ENCODE measurements around the gene SLITRK5.

The SLITRK5 gene, protein sequence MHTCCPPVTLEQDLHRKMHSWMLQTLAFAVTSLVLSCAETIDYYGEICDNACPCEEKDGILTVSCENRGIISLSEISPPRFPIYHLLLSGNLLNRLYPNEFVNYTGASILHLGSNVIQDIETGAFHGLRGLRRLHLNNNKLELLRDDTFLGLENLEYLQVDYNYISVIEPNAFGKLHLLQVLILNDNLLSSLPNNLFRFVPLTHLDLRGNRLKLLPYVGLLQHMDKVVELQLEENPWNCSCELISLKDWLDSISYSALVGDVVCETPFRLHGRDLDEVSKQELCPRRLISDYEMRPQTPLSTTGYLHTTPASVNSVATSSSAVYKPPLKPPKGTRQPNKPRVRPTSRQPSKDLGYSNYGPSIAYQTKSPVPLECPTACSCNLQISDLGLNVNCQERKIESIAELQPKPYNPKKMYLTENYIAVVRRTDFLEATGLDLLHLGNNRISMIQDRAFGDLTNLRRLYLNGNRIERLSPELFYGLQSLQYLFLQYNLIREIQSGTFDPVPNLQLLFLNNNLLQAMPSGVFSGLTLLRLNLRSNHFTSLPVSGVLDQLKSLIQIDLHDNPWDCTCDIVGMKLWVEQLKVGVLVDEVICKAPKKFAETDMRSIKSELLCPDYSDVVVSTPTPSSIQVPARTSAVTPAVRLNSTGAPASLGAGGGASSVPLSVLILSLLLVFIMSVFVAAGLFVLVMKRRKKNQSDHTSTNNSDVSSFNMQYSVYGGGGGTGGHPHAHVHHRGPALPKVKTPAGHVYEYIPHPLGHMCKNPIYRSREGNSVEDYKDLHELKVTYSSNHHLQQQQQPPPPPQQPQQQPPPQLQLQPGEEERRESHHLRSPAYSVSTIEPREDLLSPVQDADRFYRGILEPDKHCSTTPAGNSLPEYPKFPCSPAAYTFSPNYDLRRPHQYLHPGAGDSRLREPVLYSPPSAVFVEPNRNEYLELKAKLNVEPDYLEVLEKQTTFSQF

DNA sequence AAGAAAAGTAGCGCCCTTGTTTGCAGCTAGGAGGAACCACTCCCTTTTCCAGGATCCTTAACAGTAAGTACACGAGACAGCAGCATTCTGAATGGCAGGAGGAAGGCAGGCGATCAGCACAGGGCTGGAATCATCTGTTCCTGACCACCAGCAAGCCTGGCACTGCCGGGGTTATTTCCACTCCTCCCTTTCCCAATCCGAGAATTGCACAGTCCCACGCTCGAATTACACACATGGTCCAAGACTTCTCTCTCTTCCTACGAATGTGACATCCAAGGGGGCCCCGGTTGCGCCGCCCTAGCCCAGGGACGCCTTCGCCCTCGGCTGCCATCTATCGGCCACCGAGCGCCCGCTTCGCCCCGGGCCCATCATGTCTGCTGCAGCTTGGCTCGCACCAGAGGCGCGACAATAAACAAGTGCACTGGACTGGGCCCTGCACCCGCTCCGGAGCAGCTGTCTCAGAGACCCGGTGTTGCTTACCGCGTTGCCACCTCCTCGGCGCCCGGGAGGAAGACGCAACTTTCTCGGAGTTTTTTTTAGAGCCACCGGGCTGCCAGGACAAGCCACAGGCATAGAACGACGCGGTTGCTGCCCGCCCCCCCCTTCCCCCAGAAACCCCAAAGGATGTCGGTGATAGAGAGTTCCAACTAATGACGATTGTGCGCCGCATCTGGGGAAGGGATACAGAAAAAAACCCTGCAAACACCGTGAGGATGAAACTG lies at the start of gene SLITRK5:
Gene SLITRK5 (plus strand): TSS at position 341 of the 722 bp plus-strand sequence. CDS start 4,018 bp downstream, outside the sequence.
- no peak for DNase-seq (ENCODE audit: low read depth, low spot score)

DNA sequence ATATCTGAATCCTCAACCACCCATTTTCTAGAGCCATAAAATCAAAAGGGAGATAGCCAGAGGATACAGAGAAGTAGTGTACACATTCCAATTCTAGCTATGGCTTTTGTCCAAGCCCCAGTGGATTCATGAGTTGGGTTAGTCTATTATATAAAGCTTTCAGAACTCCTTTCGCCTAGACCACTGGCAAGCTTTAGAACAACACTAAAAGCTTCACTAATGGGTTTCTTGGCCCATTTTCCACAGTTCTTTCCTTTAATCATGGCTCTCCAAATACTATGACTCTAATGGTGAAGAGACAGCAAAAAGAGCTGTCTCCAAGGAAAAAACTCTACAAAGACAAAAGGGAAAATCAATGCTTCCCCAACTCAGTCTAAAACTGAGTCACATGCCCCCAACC lies 48.2 kb upstream of the SLITRK5 start:
- no peak for DNase-seq (ENCODE audit: low read depth, low spot score)

DNA sequence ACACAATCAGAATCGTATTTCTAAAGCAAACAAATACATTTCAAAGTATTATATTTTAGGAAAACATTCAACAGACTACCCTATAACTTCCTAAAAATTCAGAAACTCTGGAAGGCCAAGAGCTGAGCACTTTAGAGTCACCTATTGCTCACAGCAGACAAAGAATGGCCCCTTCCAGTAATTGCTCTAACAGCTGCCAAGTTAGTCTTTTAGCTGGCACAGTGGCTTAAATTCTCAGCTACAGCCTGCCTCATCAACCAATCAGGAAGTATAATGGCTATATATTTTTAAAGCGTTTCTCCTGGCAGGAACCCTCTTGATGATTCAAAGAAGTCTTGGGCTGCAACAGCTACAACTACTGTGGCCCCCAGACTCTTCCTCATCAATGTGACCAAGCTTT lies 14.9 kb upstream of the SLITRK5 start:
- DNase-seq (ENCODE audit: low read depth, low spot score): no peak

DNA sequence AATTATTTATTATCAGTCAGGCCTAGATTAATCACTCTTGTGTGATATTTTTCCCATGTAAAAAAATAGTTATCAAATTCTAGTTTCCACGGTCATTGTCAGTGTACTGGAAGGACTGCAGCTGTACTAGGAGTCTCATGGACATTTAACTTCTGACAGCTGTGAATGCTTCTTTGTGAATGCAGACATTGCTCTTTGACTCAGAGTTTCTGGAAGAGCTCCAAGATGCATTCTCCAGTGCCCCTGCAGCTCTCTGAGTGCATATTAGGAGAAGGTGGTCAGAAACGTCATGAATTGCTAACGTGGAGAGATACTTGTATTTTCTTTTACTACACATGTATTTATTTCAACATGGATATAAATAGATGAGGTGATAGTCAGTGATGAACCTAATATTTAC lies 9.7 kb upstream of the SLITRK5 start:
- DNase-seq (ENCODE audit: low read depth, low spot score): no peak

DNA sequence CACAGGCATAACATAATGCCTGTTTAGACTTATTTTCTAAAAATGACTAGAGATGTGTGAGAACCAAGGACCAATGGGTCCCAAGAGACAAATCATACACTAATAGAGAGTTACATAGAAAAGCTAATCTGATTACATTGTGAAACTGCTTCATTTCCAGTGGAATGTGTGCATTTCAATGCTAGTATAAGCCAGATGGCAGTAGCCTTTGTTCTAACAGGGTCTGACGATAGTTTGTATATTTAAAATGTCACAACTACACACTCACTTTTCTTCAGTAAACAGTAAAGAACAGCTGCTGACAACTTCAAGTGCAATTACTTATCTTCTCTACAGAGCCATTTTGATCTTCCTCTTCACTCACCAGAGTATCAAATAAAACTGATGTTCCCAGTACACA lies 4.3 kb upstream of the SLITRK5 start:
- DNase-seq (ENCODE audit: low read depth, low spot score): no peak

DNA sequence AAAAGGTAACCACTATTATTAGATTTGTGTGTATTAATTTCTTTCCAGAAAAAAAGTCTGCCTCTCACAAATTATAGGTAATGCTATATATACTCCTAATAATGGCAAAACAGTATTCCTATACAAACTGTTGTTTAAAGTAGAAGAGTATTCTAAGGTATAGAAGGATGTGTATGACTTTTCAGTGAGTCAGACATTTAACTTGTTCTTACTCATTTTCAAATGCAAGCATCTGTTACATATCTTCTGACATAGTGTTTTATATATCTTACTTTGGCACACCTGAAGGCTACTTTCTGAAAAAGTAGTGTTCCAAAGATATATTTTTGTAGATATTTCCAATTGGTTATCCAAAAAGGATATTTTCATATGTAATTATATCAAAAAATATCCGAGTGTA lies 3.5 kb upstream of the SLITRK5 start:
- no peak for DNase-seq (ENCODE audit: low read depth, low spot score)

DNA sequence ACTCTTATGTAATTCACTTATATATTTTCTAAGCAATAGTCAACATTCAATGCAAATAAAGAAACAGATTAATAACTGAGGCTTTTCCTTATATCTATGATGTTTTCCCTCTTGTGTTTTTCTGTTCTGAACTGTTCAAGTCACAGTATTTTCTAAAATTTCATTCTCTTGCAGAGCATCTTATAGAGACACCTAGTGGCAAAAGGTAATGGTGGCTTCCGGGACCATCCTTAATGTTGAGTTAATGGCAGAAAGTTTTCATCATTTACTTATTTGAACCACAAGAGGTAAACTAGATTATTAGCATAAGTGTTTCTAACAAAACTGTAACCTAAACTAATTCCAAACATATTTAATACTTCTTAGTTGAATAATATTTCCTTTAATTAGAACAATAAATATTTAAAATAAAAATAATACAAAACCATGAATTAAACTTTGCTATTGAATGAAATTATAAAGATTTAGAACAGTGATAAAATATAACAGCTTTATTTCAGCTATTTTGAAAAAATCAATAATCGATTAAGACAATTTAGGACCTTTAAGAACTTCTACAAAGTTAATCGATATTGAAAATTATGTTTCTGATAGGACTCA lies 1.7 kb upstream of the SLITRK5 start:
- no peak for DNase-seq (ENCODE audit: low read depth, low spot score)

DNA sequence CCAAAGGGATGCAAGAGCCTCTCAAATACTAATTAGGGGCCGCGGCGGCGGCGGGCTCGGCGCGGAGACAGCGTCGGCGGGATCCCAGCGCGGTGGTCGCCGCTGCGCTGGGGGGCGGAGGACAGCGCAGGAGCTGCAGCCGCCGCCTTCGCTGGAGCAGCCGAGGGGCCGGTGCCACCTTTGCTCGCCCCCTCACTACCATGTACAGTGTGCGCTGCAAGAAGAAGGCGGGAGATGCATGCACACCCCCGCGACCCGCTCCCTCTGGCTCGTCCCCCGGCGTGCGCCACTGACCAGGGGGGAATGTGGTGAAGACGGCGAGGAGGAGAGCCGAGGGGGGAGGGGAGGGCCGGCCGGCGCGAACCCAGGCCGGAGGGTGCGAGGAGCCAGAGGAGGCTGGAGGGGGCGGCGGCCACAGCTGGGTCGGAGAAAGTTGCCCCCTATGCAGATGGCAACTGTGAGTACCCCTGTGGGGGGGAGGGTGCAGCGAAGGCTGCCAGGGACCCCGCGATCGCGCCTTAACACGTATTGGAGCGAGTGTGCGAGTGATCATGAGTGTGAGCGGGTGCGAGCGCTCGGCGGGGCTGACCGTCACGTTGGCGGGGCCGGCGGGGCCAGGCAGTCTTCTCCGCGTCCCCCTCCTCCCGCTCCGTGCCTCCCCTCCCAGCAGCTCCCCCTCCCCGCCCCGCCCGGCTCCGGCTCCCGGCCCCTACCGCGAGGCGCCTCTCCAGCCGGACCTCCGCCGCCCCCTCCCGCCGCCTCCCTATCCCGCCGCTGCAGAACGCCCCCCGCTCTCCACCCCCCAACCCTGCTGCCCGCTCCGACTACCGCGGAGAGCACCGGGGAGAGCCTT lies 808 bp downstream of the SLITRK5 start:
- no peak for DNase-seq (ENCODE audit: low read depth, low spot score)

DNA sequence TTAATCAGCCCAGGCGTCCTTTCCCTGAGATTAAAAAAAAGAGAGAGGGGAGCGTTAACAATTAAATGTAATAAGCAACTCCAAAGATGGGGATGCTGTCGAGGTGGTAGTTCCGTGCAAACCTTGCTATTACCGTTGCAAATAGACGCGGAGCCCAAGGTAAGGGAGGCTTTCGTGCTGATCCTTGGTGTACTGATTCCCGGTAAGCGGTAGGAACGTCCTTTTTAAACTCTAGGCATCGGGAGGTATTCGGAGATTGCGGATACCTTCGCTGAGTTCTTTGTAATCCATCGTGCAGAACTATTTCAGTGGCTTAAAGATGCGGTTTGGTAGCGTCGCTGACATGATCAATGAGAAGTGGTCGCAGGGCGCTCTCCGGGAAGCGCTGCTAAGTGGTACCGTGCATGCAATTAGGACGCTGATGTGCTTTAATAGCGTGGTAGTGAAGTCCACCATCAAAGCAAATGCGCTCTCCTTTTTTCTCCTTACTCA lies 3.1 kb downstream of the SLITRK5 start:
- no peak for DNase-seq (ENCODE audit: low read depth, low spot score)

DNA sequence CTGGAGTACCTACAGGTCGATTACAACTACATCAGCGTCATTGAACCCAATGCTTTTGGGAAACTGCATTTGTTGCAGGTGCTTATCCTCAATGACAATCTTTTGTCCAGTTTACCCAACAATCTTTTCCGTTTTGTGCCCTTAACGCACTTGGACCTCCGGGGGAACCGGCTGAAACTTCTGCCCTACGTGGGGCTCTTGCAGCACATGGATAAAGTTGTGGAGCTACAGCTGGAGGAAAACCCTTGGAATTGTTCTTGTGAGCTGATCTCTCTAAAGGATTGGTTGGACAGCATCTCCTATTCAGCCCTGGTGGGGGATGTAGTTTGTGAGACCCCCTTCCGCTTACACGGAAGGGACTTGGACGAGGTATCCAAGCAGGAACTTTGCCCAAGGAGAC lies 4.7 kb downstream of the SLITRK5 start:
- DNase-seq (ENCODE audit: low read depth, low spot score): no peak

DNA sequence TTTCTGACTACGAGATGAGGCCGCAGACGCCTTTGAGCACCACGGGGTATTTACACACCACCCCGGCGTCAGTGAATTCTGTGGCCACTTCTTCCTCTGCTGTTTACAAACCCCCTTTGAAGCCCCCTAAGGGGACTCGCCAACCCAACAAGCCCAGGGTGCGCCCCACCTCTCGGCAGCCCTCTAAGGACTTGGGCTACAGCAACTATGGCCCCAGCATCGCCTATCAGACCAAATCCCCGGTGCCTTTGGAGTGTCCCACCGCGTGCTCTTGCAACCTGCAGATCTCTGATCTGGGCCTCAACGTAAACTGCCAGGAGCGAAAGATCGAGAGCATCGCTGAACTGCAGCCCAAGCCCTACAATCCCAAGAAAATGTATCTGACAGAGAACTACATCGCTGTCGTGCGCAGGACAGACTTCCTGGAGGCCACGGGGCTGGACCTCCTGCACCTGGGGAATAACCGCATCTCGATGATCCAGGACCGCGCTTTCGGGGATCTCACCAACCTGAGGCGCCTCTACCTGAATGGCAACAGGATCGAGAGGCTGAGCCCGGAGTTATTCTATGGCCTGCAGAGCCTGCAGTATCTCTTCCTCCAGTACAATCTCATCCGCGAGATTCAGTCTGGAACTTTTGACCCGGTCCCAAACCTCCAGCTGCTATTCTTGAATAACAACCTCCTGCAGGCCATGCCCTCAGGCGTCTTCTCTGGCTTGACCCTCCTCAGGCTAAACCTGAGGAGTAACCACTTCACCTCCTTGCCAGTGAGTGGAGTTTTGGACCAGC lies 5.3 kb downstream of the SLITRK5 start:
- DNase-seq (ENCODE audit: low read depth, low spot score): no peak

DNA sequence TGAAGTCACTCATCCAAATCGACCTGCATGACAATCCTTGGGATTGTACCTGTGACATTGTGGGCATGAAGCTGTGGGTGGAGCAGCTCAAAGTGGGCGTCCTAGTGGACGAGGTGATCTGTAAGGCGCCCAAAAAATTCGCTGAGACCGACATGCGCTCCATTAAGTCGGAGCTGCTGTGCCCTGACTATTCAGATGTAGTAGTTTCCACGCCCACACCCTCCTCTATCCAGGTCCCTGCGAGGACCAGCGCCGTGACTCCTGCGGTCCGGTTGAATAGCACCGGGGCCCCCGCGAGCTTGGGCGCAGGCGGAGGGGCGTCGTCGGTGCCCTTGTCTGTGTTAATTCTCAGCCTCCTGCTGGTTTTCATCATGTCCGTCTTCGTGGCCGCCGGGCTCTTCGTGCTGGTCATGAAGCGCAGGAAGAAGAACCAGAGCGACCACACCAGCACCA lies 5.9 kb downstream of the SLITRK5 start:
- DNase-seq (ENCODE audit: low read depth, low spot score): no peak

DNA sequence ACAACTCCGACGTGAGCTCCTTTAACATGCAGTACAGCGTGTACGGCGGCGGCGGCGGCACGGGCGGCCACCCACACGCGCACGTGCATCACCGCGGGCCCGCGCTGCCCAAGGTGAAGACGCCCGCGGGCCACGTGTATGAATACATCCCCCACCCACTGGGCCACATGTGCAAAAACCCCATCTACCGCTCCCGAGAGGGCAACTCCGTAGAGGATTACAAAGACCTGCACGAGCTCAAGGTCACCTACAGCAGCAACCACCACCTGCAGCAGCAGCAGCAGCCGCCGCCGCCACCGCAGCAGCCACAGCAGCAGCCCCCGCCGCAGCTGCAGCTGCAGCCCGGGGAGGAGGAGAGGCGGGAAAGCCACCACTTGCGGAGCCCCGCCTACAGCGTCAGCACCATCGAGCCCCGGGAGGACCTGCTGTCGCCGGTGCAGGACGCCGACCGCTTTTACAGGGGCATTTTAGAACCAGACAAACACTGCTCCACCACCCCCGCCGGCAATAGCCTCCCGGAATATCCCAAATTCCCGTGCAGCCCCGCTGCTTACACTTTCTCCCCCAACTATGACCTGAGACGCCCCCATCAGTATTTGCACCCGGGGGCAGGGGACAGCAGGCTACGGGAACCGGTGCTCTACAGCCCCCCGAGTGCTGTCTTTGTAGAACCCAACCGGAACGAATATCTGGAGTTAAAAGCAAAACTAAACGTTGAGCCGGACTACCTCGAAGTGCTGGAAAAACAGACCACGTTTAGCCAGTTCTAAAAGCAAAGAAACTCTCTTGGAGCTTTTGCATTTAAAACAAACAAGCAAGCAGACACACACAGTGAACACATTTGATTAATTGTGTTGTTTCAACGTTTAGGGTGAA lies 6.6 kb downstream of the SLITRK5 start:
- no peak for DNase-seq (ENCODE audit: low read depth, low spot score)

DNA sequence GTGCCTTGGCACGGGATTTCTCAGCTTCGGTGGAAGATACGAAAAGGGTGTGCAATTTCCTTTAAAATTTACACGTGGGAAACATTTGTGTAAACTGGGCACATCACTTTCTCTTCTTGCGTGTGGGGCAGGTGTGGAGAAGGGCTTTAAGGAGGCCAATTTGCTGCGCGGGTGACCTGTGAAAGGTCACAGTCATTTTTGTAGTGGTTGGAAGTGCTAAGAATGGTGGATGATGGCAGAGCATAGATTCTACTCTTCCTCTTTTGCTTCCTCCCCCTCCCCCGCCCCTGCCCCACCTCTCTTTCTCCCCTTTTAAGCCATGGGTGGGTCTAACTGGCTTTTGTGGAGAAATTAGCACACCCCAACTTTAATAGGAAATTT lies 7.2 kb downstream of the SLITRK5 start:
- DNase-seq (ENCODE audit: low read depth, low spot score): no peak

DNA sequence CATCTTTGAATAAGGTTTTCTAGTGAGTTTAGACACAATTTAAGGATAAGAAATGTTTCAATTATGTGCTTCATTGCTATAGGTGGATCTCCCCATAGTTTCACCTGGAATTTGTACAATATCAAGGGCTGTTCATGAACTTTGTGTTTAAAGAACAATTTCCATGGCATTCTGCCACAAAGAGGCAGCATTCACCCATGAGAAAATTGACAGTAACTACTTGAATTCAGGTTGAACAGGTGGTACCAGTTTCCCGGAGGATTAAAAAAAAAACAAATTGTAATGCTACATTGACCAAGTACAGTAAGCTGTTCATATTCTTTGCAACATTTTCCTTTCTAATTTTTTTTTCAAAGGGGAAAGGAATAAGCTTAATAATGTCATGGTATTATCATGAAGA lies 9.1 kb downstream of the SLITRK5 start:
- DNase-seq (ENCODE audit: low read depth, low spot score): no peak

DNA sequence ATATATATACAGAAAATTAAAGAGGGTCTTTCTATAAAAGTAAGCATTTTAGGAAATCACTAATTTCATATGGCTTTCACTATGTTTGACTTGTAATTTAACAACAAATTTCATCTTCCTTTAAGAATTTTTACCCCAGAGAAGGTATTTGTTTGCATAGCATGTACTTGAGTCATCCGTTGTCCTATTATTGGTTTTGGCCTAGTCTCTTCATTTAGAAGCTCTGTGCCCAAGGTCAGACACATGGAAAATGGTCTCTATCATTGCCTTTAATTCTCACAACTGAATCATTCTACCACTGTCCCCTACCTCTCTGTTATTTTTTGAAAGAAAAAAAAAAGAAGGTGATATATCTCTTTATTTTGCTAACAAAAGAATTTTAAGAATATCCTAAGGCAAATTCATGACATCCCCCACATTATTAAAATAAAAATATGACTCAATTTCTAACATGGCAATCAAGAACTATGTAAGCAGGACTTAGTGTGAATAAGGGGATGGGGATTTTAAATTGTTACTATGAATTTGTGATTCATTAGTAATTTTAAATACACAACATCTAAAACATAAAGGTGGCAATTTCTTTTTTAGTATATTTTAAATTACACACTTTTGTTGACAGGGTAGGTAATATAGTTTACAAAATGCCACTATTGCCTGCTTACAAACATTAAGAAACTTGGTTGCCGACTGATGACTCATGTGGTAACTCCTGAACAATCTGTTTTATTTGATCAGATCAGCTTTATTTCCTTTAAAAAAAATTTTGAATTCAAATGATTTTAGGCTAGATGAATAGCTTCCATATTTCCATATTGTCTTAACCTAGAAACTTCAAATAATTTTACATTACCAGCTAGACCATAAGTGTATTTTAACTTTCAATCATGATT lies 13.9 kb downstream of the SLITRK5 start:
- DNase-seq (ENCODE audit: low read depth, low spot score): no peak

DNA sequence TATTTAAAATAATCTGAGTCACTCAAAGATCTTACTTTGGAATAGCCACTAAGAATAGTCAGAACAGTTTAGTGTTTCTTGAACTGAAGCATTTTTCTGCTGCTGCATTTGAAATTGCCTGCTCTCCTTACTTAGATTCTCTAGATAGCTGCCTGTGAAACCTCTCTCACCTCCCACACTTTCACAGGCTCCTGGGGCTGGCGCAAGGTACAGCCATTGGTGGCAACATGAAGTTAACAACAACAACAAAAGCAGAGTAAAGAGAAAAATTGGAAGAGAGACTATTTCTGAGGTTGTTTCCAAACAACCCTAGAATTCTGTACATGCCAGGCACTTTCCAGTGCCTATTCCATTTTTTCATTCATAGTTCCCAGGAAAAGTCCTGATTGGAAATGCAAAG lies 25.3 kb downstream of the SLITRK5 start:
- DNase-seq (ENCODE audit: low read depth, low spot score): no peak

DNA sequence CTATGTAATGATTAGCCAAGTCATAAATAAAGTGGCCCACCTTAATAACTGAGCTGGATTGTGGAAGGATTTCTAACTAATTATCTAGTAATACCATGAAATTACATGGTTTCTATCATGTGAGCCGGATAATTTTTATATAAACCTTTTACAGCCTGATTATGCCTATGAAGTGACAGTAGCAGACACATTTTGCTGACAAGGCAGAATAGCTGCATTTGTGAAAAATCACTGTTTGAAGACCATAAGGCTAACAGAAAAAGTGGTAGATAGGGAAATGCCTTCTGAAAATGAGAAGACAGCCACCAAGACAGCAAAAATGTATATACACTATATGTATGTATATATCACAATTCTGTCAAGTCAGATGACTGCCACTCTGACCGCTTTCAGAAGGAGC lies 27.1 kb downstream of the SLITRK5 start:
- DNase-seq (ENCODE audit: low read depth, low spot score): no peak
